Measurements from ENCODE around the gene LIN9.

Gene LIN9

GRCh38 chr1:226318471-226318870, 9.5 kb upstream of the LIN9 start:
- no peak for DNase-seq

GRCh38 chr1:226314055-226314454, 5.1 kb upstream of the LIN9 start:
- no peak for DNase-seq

- DNase-seq, result no peak
These were observed 3.1 kb upstream of the LIN9 start for GRCh38 chr1:226312065-226312464.

GRCh38 chr1:226311376-226311775, 2.4 kb upstream of the LIN9 start:
- DNase-seq, result no peak

- DNase-seq, result no peak
These were observed 1.8 kb upstream of the LIN9 start for GRCh38 chr1:226310637-226311195.

- DNase-seq, result no peak
These were observed 1.2 kb upstream of the LIN9 start for GRCh38 chr1:226310245-226310540.

- peak; percentile 51 for DNase-seq
These were observed 657 bp upstream of the LIN9 start for GRCh38 chr1:226309398-226310244.

GRCh38 chr1:226308166-226308722, 720 bp downstream of the LIN9 start:
- peak; percentile 51 for DNase-seq

- no peak for DNase-seq
These were observed 2.5 kb downstream of the LIN9 start for GRCh38 chr1:226306425-226306824.

GRCh38 chr1:226305184-226305583, 3.8 kb downstream of the LIN9 start:
- no peak for DNase-seq

GRCh38 chr1:226304291-226304955, 4.5 kb downstream of the LIN9 start:
- no peak for DNase-seq

- no peak for DNase-seq
These were observed 6.2 kb downstream of the LIN9 start for GRCh38 chr1:226302731-226303130.

- DNase-seq, result no peak
These were observed 12.1 kb downstream of the LIN9 start for GRCh38 chr1:226296911-226297310.

GRCh38 chr1:226293553-226293920, 15.4 kb downstream of the LIN9 start:
- no peak for DNase-seq

GRCh38 chr1:226292874-226293552, 16.0 kb downstream of the LIN9 start:
- DNase-seq, result no peak

- DNase-seq, result no peak
These were observed 21.4 kb downstream of the LIN9 start for GRCh38 chr1:226287587-226287986.

GRCh38 chr1:226281058-226281457, 27.9 kb downstream of the LIN9 start:
- no peak for DNase-seq

GRCh38 chr1:226279498-226279897, 29.5 kb downstream of the LIN9 start:
- no peak for DNase-seq

- DNase-seq, result no peak
These were observed 31.1 kb downstream of the LIN9 start for GRCh38 chr1:226277897-226278296.

GRCh38 chr1:226276987-226277386, 32.0 kb downstream of the LIN9 start:
- DNase-seq, result no peak

- no peak for DNase-seq
These were observed 32.8 kb downstream of the LIN9 start for GRCh38 chr1:226276077-226276682.

- DNase-seq, result no peak
These were observed 34.8 kb downstream of the LIN9 start for GRCh38 chr1:226274138-226274537.

All from NCI-H1092 (cell line).